Measurements from ENCODE around the gene HIPK2.

DNA sequence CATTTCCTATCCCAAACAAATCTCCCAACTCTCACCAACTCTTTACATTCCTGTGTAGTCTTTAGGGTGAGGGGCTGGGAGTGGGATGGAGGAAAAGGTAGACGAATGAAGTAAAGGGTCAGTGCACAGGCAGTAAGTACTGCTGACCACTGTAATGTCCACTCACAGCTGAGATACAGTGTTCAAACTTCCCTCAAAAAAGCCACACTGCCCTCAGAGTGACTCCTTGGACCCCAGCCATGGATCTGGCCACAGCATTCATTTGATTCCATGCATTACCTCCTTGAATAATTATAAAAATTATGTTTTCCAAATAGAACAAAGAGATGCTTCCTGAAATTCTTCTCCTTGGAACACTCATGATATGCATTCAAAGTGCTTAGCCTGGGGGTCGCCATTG lies 19.8 kb upstream of the HIPK2 start:
- TF ChIP-seq, protein P1, sequence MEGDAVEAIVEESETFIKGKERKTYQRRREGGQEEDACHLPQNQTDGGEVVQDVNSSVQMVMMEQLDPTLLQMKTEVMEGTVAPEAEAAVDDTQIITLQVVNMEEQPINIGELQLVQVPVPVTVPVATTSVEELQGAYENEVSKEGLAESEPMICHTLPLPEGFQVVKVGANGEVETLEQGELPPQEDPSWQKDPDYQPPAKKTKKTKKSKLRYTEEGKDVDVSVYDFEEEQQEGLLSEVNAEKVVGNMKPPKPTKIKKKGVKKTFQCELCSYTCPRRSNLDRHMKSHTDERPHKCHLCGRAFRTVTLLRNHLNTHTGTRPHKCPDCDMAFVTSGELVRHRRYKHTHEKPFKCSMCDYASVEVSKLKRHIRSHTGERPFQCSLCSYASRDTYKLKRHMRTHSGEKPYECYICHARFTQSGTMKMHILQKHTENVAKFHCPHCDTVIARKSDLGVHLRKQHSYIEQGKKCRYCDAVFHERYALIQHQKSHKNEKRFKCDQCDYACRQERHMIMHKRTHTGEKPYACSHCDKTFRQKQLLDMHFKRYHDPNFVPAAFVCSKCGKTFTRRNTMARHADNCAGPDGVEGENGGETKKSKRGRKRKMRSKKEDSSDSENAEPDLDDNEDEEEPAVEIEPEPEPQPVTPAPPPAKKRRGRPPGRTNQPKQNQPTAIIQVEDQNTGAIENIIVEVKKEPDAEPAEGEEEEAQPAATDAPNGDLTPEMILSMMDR (IDR thresholded peaks at IDR 0.05), result no peak
- no peak for TF ChIP-seq POLR2A (IDR thresholded peaks at IDR 0.05)
- TF ChIP-seq POLR2AphosphoS5 (IDR thresholded peaks at IDR 0.05), result no peak
- TF ChIP-seq EP300 (IDR thresholded peaks at IDR 0.05), result no peak
